T-helper 17 cell (primary cell): ENCODE data around the gene RHBDF1. TPM values are rescaled to one million over a fixed set of nuclear protein-coding genes. Genes with fewer than 3 reads are reported as not detected.

Experiments
- ATAC-seq: fragments of 150-1000 bp; cut with Tn5 transposase; 2 replicates; pipeline ENCODE4 v1.10.0; 2021; ENCODE audit warnings: mild to moderate bottlenecking, moderate library complexity
- DNase-seq, 3 donors: peaks; one replicate each; pipeline versions ENCODE4 v3.0.0 to v3.0.0-alpha.2; 2020 to 2021
- H3K9me3 ChIP-seq: one replicate; pipeline ENCODE4 v1.7.0; 2013; ENCODE audit warnings: low read length, mild to moderate bottlenecking; ENCODE audit not compliant: control insufficient read depth, poor library complexity, severe bottlenecking
- H3K27ac Mint-ChIP-seq: one replicate; pipeline ENCODE4 v1.8.0; 2022; ENCODE audit warnings: mild to moderate bottlenecking, moderate library complexity, mixed read lengths
- H3K27me3 Mint-ChIP-seq: one replicate; pipeline ENCODE4 v1.8.0; 2022; ENCODE audit warnings: mixed read lengths
- H3K36me3 Mint-ChIP-seq: one replicate; pipeline ENCODE4 v1.8.0; 2022; ENCODE audit warnings: low read depth, mixed read lengths
- H3K4me1 Mint-ChIP-seq: one replicate; pipeline ENCODE4 v1.8.0; 2022; ENCODE audit warnings: mild to moderate bottlenecking, mixed read lengths
- H3K4me3 Mint-ChIP-seq: one replicate; pipeline ENCODE4 v1.8.0; 2022; ENCODE audit warnings: mild to moderate bottlenecking, moderate library complexity, mixed read lengths
- total RNA-seq, 4 donors: library from RNA in 2 of 4; stranded (reverse) in 2 of 4; gene quantifications; one replicate each; pipeline ENCODE4 v1.2.3 and lab custom pipeline; 2022 to 2026

Gene RHBDF1, protein sequence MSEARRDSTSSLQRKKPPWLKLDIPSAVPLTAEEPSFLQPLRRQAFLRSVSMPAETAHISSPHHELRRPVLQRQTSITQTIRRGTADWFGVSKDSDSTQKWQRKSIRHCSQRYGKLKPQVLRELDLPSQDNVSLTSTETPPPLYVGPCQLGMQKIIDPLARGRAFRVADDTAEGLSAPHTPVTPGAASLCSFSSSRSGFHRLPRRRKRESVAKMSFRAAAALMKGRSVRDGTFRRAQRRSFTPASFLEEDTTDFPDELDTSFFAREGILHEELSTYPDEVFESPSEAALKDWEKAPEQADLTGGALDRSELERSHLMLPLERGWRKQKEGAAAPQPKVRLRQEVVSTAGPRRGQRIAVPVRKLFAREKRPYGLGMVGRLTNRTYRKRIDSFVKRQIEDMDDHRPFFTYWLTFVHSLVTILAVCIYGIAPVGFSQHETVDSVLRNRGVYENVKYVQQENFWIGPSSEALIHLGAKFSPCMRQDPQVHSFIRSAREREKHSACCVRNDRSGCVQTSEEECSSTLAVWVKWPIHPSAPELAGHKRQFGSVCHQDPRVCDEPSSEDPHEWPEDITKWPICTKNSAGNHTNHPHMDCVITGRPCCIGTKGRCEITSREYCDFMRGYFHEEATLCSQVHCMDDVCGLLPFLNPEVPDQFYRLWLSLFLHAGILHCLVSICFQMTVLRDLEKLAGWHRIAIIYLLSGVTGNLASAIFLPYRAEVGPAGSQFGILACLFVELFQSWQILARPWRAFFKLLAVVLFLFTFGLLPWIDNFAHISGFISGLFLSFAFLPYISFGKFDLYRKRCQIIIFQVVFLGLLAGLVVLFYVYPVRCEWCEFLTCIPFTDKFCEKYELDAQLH
- under 1 TPM in 1 of 2 donors, not detected in 1; 0.75 TPM for total RNA-seq
- 0.15 to 0.93 reads per million in 2 donors for total RNA-seq (lab: John Stamatoyannopoulos, UW)

DNA sequence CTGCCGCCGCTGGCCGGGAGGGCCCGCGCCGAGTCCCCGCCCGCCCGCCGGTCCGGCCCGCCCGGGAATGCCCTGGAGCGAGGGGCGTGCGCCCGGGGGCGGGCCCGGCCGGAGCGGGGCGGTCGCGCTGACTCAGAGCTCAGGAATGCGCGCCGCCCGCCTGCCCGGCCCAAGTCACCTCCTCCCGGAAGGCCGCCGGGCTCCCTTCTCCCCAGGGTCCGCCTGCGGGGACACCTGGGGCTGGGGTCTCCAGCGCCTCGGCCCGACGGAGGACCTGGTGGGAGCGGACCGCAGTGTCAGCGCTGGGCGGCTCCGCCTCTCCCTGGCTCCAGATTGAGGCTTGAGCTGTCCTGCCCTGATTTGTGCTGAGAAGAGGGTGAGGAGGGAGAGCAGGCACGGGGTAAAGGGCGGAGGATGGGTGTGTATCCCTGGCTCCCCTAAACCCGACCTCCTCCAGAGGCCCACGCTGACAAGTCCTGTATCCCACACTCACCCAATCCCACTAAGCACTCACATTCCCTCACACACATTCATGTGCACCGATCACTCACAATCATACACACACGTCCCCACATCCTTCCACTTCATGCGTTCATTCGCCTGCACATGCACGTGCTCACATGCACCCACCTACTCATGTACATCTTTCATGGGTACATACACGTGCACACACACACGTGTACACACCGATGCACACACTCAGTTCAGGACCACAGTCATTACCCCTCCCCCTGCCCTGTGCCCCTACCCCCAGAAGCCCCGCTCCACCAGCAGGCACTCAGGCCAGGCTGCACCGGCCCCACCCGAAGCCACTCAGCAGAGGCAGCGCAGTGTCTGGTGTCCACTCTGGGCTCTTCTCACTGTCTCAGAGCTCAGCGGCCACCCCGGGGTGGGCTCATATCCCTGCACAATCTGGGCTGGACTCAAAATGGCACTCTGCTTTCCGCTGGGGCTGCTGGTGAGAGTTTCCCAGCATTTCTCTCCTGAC lies at the start of gene RHBDF1:
Gene RHBDF1, minus strand, starts transcription at position 71 of the 988 bp plus-strand sequence. CDS start 7,616 bp downstream, outside the sequence.
- ATAC-seq (peak; percentile 42), DNase-seq (no peak)
- Mint-ChIP-seq H3K4me1 (peaks cover 17% of the 10 kb centered on the region), H3K27ac (no peak within 1 kb of the TSS), H3K27me3 (peaks cover 44% of the 10 kb centered on the region), H3K36me3 (peaks cover 3% of the 10 kb centered on the region), H3K4me3 (peak within 1 kb of the TSS; percentile 80)
- no peaks in the 10 kb centered on the region for H3K9me3 ChIP-seq

GRCh38 chr16:120756-121155 lies 48.3 kb upstream of the RHBDF1 start:
- peaks cover 2% of the 10 kb centered on the region for H3K36me3 Mint-ChIP-seq
- H3K4me3 Mint-ChIP-seq, result no peak overlapping the region
- no peaks in the 10 kb centered on the region for H3K27me3 Mint-ChIP-seq
- DNase-seq (no peak), ATAC-seq (no peak)
- no peaks in the 10 kb centered on the region for H3K9me3 ChIP-seq
- H3K4me1 Mint-ChIP-seq, result peaks cover 7% of the 10 kb centered on the region
- no peak overlapping the region for H3K27ac Mint-ChIP-seq

- Mint-ChIP-seq H3K4me3 (no peak overlapping the region), H3K27me3 (no peaks in the 10 kb centered on the region), H3K27ac (no peak overlapping the region), H3K36me3 (peaks cover 2% of the 10 kb centered on the region), H3K4me1 (peaks cover 5% of the 10 kb centered on the region)
- DNase-seq (no peak), ATAC-seq (no peak)
- no peaks in the 10 kb centered on the region for H3K9me3 ChIP-seq
These were observed 47.5 kb upstream of the RHBDF1 start for GRCh38 chr16:119835-120491.

DNA sequence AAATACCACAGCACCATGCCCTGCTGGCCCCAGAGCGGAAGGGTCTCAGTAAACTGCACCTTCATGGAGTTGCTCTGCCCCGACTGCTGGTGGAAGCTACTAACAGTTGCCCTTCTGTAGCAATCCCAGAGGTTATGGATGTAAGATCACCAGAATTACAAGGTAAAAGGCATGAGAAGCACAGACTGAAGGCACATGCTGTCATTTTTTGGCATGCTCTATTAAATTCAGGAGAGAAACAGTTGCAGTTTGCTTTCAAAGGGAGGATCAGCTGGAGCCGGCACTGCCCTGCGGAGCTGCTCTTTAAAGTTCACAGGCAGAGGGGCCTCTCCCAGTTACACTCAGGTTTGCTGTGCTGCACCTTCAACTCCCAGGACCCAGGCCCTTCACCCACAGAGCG lies 46.9 kb upstream of the RHBDF1 start:
- no peak for DNase-seq
- Mint-ChIP-seq H3K4me1 (peaks cover 5% of the 10 kb centered on the region), H3K36me3 (peaks cover 2% of the 10 kb centered on the region), H3K27me3 (no peaks in the 10 kb centered on the region), H3K4me3 (no peak overlapping the region), H3K27ac (no peak overlapping the region)
- no peak for ATAC-seq
- H3K9me3 ChIP-seq, result no peaks in the 10 kb centered on the region

DNA sequence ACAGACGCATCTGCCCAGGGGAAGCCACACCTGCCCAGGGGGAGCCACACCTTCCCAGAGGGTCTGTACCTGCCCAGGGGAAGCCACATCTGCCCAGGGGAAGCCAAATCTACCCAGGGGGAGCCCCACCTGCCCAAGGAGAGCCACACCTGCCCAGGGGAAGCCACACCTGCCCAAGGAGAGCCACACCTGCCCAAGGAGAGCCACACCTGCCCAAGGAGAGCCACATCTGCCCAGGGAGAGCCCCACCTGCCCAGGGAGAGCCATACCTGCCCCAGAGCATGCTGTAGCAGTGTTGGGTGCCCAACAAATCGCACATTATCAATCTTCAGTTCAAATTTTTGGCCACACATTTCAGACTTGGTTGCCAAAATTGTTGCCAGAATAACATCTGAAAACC lies 46.4 kb upstream of the RHBDF1 start:
- no peaks in the 10 kb centered on the region for H3K9me3 ChIP-seq
- DNase-seq (no peak), ATAC-seq (no peak)
- no peak overlapping the region for H3K4me3 Mint-ChIP-seq
- H3K27me3 Mint-ChIP-seq, result no peaks in the 10 kb centered on the region
- H3K4me1 Mint-ChIP-seq, result peaks cover 7% of the 10 kb centered on the region
- peaks cover 2% of the 10 kb centered on the region for H3K36me3 Mint-ChIP-seq
- no peak overlapping the region for H3K27ac Mint-ChIP-seq

- Mint-ChIP-seq H3K4me3 (no peak overlapping the region), H3K27ac (no peak overlapping the region), H3K27me3 (no peaks in the 10 kb centered on the region), H3K4me1 (peaks cover 7% of the 10 kb centered on the region), H3K36me3 (peaks cover 2% of the 10 kb centered on the region)
- H3K9me3 ChIP-seq, result no peaks in the 10 kb centered on the region
- DNase-seq (peak; percentile 42 to 58 (median 43)), ATAC-seq (peak; percentile 79)
These were observed 45.2 kb upstream of the RHBDF1 start for GRCh38 chr16:117379-118365.

DNA sequence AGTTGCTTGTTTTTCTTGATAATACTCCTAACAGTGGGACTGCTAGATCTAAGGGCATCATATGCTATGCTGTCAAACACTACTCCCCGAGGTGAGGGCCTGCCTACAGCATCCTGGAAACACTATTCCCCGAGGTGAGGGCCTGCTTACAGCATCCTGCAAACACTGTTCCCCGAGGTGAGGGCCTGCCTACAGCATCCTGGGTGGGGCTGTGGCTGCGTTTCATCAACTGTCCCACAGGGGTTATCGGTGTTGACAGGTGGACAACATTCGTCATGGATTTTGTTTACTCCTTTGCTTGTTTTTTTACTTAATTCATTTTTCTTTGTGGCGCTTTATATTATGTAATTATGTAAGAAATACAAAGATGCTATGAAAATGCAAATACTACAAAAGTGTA lies 43.6 kb upstream of the RHBDF1 start:
- peaks cover 7% of the 10 kb centered on the region for H3K4me1 Mint-ChIP-seq
- no peaks in the 10 kb centered on the region for H3K27me3 Mint-ChIP-seq
- H3K27ac Mint-ChIP-seq, result no peak overlapping the region
- ATAC-seq (no peak), DNase-seq (no peak)
- peaks cover 2% of the 10 kb centered on the region for H3K36me3 Mint-ChIP-seq
- H3K9me3 ChIP-seq, result no peaks in the 10 kb centered on the region
- H3K4me3 Mint-ChIP-seq, result no peak overlapping the region

DNA sequence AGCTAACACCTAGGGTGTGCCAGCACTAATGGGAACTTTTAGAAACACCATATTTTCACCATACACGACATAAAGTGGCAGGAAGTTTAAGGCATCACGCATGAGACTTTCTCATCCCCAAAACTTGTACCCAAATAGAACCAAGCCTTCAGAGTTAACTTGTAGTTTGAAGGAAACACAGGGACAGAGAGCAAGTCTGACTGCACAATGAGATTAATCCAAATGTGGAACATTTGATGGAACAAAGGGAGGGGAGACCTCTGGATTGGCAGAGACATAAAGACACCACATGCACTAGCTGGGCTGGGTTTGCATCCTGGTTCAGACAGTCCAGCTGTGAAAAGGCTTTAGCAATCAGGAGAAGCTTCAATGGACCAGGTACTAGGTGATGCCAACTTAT lies 41.9 kb upstream of the RHBDF1 start:
- H3K27me3 Mint-ChIP-seq, result no peaks in the 10 kb centered on the region
- H3K9me3 ChIP-seq, result no peaks in the 10 kb centered on the region
- H3K4me1 Mint-ChIP-seq, result peaks cover 4% of the 10 kb centered on the region
- no peak for ATAC-seq
- H3K4me3 Mint-ChIP-seq, result no peak overlapping the region
- no peak for DNase-seq
- H3K27ac Mint-ChIP-seq, result no peak overlapping the region
- H3K36me3 Mint-ChIP-seq, result peaks cover 2% of the 10 kb centered on the region

- peaks cover 2% of the 10 kb centered on the region for H3K4me1 Mint-ChIP-seq
- H3K4me3 Mint-ChIP-seq, result no peak overlapping the region
- H3K27me3 Mint-ChIP-seq, result no peaks in the 10 kb centered on the region
- no peaks in the 10 kb centered on the region for H3K9me3 ChIP-seq
- no peak for ATAC-seq
- H3K36me3 Mint-ChIP-seq, result peaks cover 2% of the 10 kb centered on the region
- DNase-seq, result no peak
- no peak overlapping the region for H3K27ac Mint-ChIP-seq
These were observed 39.9 kb upstream of the RHBDF1 start for GRCh38 chr16:112153-112840.

- Mint-ChIP-seq H3K27ac (no peak overlapping the region), H3K4me1 (peaks cover 3% of the 10 kb centered on the region), H3K36me3 (no peaks in the 10 kb centered on the region), H3K4me3 (no peak overlapping the region), H3K27me3 (no peaks in the 10 kb centered on the region)
- ATAC-seq, result peak; percentile 77
- peak in 2 of 3 donors; percentile 29 to 36 for DNase-seq
- H3K9me3 ChIP-seq, result no peaks in the 10 kb centered on the region
These were observed 34.3 kb upstream of the RHBDF1 start for GRCh38 chr16:106623-107324.
